Measurements from ENCODE around the gene PSMB2. TPM values are rescaled to one million over a fixed set of nuclear protein-coding genes. Genes with fewer than 3 reads are reported as not detected.

Gene PSMB2
- total and polyA plus RNA-seq, 5 donors, result 32.0 to 37.3 (median 35.8) TPM

DNA sequence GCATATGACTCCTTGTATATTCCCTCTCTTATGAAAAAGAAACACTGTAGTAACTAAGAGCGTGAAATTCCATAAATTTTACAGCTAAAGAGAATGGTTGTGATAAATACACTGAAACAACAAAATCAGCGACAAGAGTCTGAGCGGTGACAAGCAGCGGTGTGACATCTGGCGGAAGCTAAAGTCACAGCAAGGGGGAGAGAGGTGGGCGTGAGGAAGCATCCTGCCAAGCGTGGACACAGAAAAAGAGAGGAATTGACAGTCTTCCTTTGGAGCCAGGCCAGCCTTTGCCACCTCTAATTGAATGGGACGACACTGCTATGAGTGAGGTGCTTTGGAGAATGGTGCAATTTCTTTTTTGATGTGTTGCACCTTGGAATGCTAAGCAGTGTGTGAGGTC is 25.9 kb downstream of the PSMB2 start:
- intact Hi-C loops (cut with DNase I), result no loop called here
- Histone ChIP-seq H3K4me3 (ENCODE audit: low read length) (no peak overlapping the region), H3K4me1 (ENCODE audit: control insufficient read depth, insufficient read depth, low read length) (no peaks in the 10 kb centered on the region), H3K9me3 (ENCODE audit: control insufficient read depth, low read length) (no peaks in the 10 kb centered on the region), H3K27ac (ENCODE audit: low read length) (no peak overlapping the region), H3K27me3 (ENCODE audit: control insufficient read depth, insufficient read depth) (no peaks in the 10 kb centered on the region)
- DNase-seq, result no peak
- WGBS, result 59% methylated on average over 8 of the region's 8 CpGs
- ATAC-seq, result no peak

DNA sequence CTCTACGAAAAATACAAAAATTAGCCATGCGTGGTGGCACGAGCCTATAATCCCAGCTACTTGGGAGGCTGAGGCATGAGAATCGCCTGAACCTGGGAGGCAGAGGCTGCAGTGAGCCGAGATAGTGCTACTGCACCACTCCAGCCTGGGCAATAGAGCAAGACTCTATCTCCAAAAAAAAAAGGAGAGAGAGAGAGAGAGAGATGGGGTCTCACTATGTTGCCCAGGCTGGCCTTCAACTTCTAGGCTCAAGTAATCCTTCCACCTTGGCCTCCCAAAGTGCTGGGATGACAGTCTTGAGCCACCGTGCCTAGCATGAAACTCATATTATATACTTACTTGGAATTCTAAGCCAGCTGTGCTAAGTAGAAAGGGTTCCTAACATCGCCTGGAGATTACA is 29.7 kb downstream of the PSMB2 start:
- H3K4me3 ChIP-seq (ENCODE audit: low read length), result no peak overlapping the region
- DNase-seq (no peak), ATAC-seq (no peak)
- intact Hi-C loops (cut with DNase I), result no loop called here
- no peaks in the 10 kb centered on the region for H3K27me3 ChIP-seq (ENCODE audit: control insufficient read depth, insufficient read depth)
- H3K4me1 ChIP-seq (ENCODE audit: control insufficient read depth, insufficient read depth, low read length), result no peaks in the 10 kb centered on the region
- no peak overlapping the region for H3K27ac ChIP-seq (ENCODE audit: low read length)
- WGBS, result 98% methylated on average over 7 of the region's 7 CpGs
- H3K9me3 ChIP-seq (ENCODE audit: control insufficient read depth, low read length), result no peaks in the 10 kb centered on the region

DNA sequence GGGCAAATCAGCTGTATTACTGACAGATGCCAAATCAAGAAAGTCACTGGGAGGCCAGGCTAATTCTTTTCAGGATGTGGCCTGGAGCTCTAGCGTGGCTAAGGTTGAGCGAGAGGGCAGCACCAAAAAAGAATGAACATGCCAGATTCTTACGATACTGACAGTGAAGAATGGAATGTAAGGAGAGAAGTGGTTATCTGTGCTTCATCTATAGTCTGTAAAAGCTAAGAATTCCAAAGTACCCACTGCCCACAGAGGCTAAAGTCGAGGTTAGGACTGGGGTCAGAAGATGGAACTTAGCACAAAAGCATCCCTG is 35.5 kb downstream of the PSMB2 start:
- WGBS, result 86% methylated on average over 4 of the region's 4 CpGs
- no peak for ATAC-seq

DNA sequence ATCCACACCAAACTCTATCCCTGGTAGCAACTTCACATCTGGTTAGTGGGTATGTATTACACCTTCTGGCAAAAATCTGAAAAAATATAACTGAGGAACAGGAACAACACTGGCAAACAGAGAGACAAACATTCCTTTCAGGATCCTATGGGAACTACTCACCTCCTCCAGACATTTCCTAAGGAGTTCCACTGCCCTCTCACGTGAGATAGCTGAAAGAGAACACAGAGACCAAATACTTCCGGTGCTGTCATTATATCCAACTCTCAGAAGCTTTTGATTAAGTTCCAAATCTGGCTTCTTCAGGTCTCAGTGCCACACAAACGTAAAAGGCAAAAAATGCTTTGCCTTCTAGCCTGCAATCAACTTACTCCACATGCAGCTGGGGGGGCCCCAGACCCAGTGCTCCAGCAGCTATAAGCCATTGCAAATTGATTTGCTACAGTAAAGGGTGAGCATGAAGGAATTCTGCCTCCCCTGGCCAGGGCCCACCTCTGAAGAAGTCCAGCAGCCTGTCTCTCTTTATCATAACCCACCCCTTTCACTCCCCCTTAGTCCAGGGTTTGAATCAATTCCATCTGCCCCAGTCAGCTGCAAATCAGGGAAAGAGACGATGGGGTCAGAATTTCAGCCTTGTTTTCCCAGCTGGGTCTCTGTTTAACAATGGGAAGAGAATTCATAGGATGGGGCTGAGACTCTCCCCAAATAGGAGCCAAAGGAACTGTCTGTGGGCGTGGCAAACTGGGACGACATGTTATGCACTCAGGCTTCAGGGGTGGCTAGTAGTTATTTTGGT is 36.1 kb downstream of the PSMB2 start:
- DNase-seq, result no peak

More for the DNA sequence above, 35.5 kb downstream of the PSMB2 start:
- H3K4me3 ChIP-seq (ENCODE audit: low read length), result no peak overlapping the region
- intact Hi-C loops (cut with DNase I), result no loop called here
- no peaks in the 10 kb centered on the region for H3K4me1 ChIP-seq (ENCODE audit: control insufficient read depth, insufficient read depth, low read length)
- H3K27me3 ChIP-seq (ENCODE audit: control insufficient read depth, insufficient read depth), result no peaks in the 10 kb centered on the region
- no peak for DNase-seq
- H3K9me3 ChIP-seq (ENCODE audit: control insufficient read depth, low read length), result no peaks in the 10 kb centered on the region
- H3K27ac ChIP-seq (ENCODE audit: low read length), result no peak overlapping the region

DNA sequence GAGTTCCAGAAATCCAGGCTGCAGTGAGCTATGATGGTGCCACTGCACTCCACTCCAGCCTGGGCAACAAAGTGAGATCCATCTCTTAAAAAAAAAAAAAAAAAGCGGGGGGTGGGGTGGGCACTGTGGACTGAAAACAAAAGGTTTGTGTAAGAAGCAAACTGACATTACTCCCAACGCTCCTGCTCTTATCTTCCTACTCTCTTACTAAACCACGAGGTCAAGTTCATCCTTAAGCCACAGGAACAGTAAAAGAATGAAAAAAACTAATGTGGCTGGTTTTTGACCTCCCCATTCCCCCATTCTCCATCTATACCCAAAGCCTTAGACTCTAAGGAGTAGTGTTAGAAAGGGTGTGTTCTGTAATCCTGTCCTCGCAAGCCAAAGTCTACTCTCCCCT is 37.4 kb downstream of the PSMB2 start:
- Histone ChIP-seq H3K27ac (ENCODE audit: low read length) (no peak overlapping the region), H3K27me3 (ENCODE audit: control insufficient read depth, insufficient read depth) (no peaks in the 10 kb centered on the region), H3K4me3 (ENCODE audit: low read length) (no peak overlapping the region), H3K9me3 (ENCODE audit: control insufficient read depth, low read length) (no peaks in the 10 kb centered on the region), H3K4me1 (ENCODE audit: control insufficient read depth, insufficient read depth, low read length) (no peaks in the 10 kb centered on the region)
- DNase-seq, result no peak
- 83% methylated on average over 4 of the region's 4 CpGs for WGBS
- intact Hi-C loops (cut with DNase I), result no loop called here
- ATAC-seq, result no peak

More for the DNA sequence above, 36.1 kb downstream of the PSMB2 start:
- Histone ChIP-seq H3K9me3 (ENCODE audit: control insufficient read depth, low read length) (no peaks in the 10 kb centered on the region), H3K27me3 (ENCODE audit: control insufficient read depth, insufficient read depth) (no peaks in the 10 kb centered on the region), H3K4me3 (ENCODE audit: low read length) (no peak overlapping the region), H3K27ac (ENCODE audit: low read length) (no peak overlapping the region), H3K4me1 (ENCODE audit: control insufficient read depth, insufficient read depth, low read length) (no peaks in the 10 kb centered on the region)
- ATAC-seq, result no peak
- WGBS, result 72% methylated on average over 6 of the region's 6 CpGs
- intact Hi-C loops (cut with DNase I), result no loop called here

DNA sequence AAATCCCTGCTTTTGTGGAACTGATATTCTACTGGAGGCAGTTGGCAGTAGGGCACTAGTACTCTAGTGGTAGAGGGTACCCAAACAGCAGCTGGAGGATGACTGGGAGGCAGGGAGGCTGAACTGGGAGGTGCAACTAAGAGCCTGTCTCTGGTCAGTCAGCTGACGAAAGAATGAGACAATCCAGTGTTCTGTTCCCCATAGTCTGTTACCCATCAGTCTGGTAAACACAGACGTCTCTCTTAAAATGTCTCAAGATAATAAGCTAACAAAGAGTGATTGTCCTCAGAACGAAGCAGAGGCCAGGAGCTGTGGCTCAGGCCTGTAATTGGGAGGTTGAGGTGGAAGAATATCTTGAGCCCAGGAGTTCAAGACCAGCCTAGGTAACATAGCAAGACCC is 37.9 kb downstream of the PSMB2 start:
- Histone ChIP-seq H3K27me3 (ENCODE audit: control insufficient read depth, insufficient read depth) (no peaks in the 10 kb centered on the region), H3K27ac (ENCODE audit: low read length) (no peak overlapping the region), H3K9me3 (ENCODE audit: control insufficient read depth, low read length) (no peaks in the 10 kb centered on the region), H3K4me3 (ENCODE audit: low read length) (no peak overlapping the region), H3K4me1 (ENCODE audit: control insufficient read depth, insufficient read depth, low read length) (no peaks in the 10 kb centered on the region)
- ATAC-seq (no peak), DNase-seq (no peak)
- WGBS, result 62% methylated on average over 3 of the region's 3 CpGs
- intact Hi-C loops (cut with DNase I), result no loop called here

DNA sequence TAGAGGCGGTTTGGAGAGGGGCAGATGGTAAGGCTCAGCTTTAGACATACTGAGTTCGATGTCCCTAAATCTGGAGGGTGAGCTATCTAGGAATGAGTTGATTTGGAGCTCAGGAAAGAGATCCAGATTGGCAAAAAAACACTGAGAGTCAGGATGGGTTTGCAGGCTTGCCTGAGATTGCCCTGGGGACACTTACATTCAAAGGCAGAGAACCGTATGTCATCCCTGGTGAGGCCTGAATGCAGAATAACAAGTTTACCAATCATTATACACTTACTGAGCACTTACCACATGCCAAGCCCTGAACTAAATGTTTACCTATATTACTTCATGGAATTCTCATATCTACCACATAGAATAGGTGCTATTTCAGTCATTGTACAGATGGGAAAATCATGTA is 40.7 kb downstream of the PSMB2 start:
- no peak for ATAC-seq
- intact Hi-C loops (cut with DNase I), result no loop called here
- WGBS, result 91% methylated on average over 3 of the region's 3 CpGs
- H3K27ac ChIP-seq (ENCODE audit: low read length), result no peak overlapping the region
- H3K4me3 ChIP-seq (ENCODE audit: low read length), result no peak overlapping the region
- no peak for DNase-seq
- H3K4me1 ChIP-seq (ENCODE audit: control insufficient read depth, insufficient read depth, low read length), result no peaks in the 10 kb centered on the region
- H3K27me3 ChIP-seq (ENCODE audit: control insufficient read depth, insufficient read depth), result no peaks in the 10 kb centered on the region
- no peaks in the 10 kb centered on the region for H3K9me3 ChIP-seq (ENCODE audit: control insufficient read depth, low read length)

DNA sequence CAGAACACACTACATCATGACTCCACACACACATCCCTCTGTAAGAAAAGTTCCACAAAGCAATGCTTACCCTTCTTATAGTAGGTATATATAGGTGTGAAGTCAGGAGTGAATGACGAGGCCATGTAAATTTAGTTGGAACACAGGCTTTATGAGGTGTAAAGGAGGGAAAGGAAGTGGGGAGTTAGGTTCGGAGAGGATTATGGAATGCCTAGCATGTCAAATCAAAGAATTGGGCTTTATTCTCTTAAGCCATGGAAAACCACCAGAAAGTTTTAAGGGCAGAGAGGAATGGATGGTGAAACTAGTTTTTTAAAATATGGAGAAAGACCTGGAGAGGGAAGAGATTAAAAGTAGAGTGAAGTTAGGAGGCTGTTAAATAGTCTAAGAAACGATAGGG is 41.9 kb downstream of the PSMB2 start:
- Histone ChIP-seq H3K4me1 (ENCODE audit: control insufficient read depth, insufficient read depth, low read length) (no peaks in the 10 kb centered on the region), H3K27ac (ENCODE audit: low read length) (no peak overlapping the region), H3K4me3 (ENCODE audit: low read length) (no peak overlapping the region), H3K27me3 (ENCODE audit: control insufficient read depth, insufficient read depth) (no peaks in the 10 kb centered on the region), H3K9me3 (ENCODE audit: control insufficient read depth, low read length) (no peaks in the 10 kb centered on the region)
- DNase-seq (no peak), ATAC-seq (no peak)
- intact Hi-C loops (cut with DNase I), result no loop called here
- 81% methylated on average over 3 of the region's 3 CpGs for WGBS

DNA sequence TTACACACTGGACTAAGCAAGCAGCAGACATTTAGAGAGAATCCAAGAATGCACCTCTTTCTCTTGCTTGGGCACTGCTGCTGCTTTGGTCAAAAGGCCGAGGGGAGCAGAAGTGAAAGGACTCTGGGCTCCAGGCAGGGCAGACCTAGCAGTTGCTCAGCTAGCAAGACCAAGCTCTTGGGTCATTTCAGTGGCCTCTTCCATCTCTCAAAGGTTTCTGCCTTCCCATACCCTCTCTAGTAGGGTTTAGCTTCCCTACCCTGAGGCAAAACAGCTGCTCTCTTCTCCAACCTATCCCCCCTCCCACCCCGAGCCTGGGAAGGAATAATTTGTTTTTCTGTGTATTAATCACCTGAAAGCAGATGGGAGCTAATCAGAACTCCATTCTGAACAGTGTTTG is 42.4 kb downstream of the PSMB2 start:
- Histone ChIP-seq H3K9me3 (ENCODE audit: control insufficient read depth, low read length) (no peaks in the 10 kb centered on the region), H3K27me3 (ENCODE audit: control insufficient read depth, insufficient read depth) (no peaks in the 10 kb centered on the region), H3K4me3 (ENCODE audit: low read length) (no peak overlapping the region), H3K4me1 (ENCODE audit: control insufficient read depth, insufficient read depth, low read length) (no peaks in the 10 kb centered on the region), H3K27ac (ENCODE audit: low read length) (no peak overlapping the region)
- 85% methylated on average over 2 of the region's 2 CpGs for whole genome bisulfite sequencing
- intact Hi-C loops (cut with DNase I), result no loop called here
- DNase-seq (no peak), ATAC-seq (no peak)

DNA sequence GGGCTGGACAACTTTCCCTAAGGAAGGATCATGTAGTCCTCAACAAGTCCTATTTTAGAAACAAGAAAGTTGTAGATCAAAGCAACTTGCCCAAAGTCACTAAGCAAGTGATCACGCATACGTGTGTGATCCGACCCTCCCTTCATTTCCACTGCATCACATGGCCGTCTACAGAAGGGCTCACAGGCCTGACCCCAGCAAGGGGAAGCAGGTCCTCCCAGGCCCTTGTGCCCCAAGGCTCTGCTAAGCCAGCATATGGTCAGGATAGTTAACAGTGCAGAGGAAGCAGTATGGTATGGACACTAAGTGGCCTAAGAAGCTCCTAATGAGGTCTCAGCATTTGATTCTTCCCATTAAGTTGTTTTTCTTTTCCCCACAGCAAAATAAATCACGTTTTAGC is 43.5 kb downstream of the PSMB2 start:
- no peaks in the 10 kb centered on the region for H3K27me3 ChIP-seq (ENCODE audit: control insufficient read depth, insufficient read depth)
- intact Hi-C loops (cut with DNase I), result no loop called here
- H3K9me3 ChIP-seq (ENCODE audit: control insufficient read depth, low read length), result no peaks in the 10 kb centered on the region
- WGBS, result 86% methylated on average over 5 of the region's 5 CpGs
- DNase-seq, result no peak
- no peak overlapping the region for H3K4me3 ChIP-seq (ENCODE audit: low read length)
- no peak overlapping the region for H3K27ac ChIP-seq (ENCODE audit: low read length)
- no peaks in the 10 kb centered on the region for H3K4me1 ChIP-seq (ENCODE audit: control insufficient read depth, insufficient read depth, low read length)
- ATAC-seq, result no peak

DNA sequence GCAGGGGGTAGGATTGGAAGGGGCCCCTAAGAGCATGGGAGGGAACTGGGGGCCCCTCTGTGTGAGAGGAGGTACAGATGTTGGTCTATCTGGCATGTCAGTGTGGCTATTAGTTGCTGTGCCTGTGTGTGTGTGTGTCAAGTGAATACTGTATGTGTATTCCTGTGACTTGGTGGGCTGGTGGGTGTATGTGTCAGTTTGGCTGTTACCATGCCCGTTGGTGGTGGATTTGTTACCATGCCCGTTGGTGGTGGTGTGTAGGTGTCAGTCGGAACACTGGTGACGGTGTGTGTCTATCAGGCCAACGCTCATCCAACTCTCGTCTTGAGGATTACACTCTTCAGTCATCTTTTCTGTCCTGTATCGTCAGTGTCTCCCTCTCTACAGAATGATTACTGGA is 45.6 kb downstream of the PSMB2 start:
- ATAC-seq (no peak), DNase-seq (no peak)
- H3K27me3 ChIP-seq (ENCODE audit: control insufficient read depth, insufficient read depth), result no peaks in the 10 kb centered on the region
- H3K4me1 ChIP-seq (ENCODE audit: control insufficient read depth, insufficient read depth, low read length), result no peaks in the 10 kb centered on the region
- no peak overlapping the region for H3K27ac ChIP-seq (ENCODE audit: low read length)
- 96% methylated on average over 7 of the region's 7 CpGs for WGBS
- H3K4me3 ChIP-seq (ENCODE audit: low read length), result no peak overlapping the region
- no peaks in the 10 kb centered on the region for H3K9me3 ChIP-seq (ENCODE audit: control insufficient read depth, low read length)
- intact Hi-C loops (cut with DNase I), result no loop called here
